ENCODE results near the gene C1orf74.

GRCh38 chr1:209767706-209768105 is 16.7 kb downstream of the C1orf74 start:
- TF ChIP-seq, protein P1, sequence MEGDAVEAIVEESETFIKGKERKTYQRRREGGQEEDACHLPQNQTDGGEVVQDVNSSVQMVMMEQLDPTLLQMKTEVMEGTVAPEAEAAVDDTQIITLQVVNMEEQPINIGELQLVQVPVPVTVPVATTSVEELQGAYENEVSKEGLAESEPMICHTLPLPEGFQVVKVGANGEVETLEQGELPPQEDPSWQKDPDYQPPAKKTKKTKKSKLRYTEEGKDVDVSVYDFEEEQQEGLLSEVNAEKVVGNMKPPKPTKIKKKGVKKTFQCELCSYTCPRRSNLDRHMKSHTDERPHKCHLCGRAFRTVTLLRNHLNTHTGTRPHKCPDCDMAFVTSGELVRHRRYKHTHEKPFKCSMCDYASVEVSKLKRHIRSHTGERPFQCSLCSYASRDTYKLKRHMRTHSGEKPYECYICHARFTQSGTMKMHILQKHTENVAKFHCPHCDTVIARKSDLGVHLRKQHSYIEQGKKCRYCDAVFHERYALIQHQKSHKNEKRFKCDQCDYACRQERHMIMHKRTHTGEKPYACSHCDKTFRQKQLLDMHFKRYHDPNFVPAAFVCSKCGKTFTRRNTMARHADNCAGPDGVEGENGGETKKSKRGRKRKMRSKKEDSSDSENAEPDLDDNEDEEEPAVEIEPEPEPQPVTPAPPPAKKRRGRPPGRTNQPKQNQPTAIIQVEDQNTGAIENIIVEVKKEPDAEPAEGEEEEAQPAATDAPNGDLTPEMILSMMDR (IDR thresholded peaks at IDR 0.05 in 8 of 11, conservative IDR thresholded peaks at IDR 0.05 in 3 of 11): no peak
- TF ChIP-seq POLR2A (IDR thresholded peaks at IDR 0.05): no peak
